Motor neuron (in vitro differentiated cells): ENCODE results near the gene AADAC. TPM values are rescaled to one million over a fixed set of nuclear protein-coding genes. Genes with fewer than 3 reads are reported as not detected.
A peak's percentile ranks its signal among the peaks of the same experiment; 100 is the strongest.
"Not testable (repeated sequence)": the region's sequence is repeated elsewhere in the genome, so short reads cannot be mapped to it uniquely, and the experiment has no call there.

Experiments
- ATAC-seq, 8 experiments: fragments of 200-7000 bp; cut with Tn5 transposase; replicated peaks in 6 of 8; 2 replicates each; pipeline ENCODE4 v1.8.0; 2021; ENCODE audit warnings: mild to moderate bottlenecking in 8 of 8, moderate library complexity in 8 of 8
- H3K27ac ChIP-seq, 2 donors: fragments of 250-450 bp; sonication (Bioruptor Pico); 2 replicates each; pipeline ENCODE4 v1.9.0; 2021; ENCODE audit warnings: antibody characterized with exemption in 2 of 2, mild to moderate bottlenecking in 2 of 2, moderate library complexity in 1 of 2
- H3K4me1 ChIP-seq, 2 donors: fragments of 250-450 bp; sonication (Bioruptor Pico); replicated peaks in 1 of 2; 2 replicates each; pipeline ENCODE4 v1.6.1; 2021; ENCODE audit warnings: antibody characterized with exemption in 2 of 2, mild to moderate bottlenecking in 2 of 2, moderate library complexity in 1 of 2
- H3K4me3 ChIP-seq, 5 donors: fragments of 250-450 bp; sonication (Bioruptor Pico); 2 replicates each; pipeline ENCODE4 v1.9.0; 2021; ENCODE audit warnings: antibody characterized with exemption in 5 of 5, mild to moderate bottlenecking in 5 of 5, moderate library complexity in 4 of 5
- WGBS, 10 experiments: fragments of 450-650 bp; shearing (Covaris generic); methylation state at CpG; one replicate each; pipeline ENCODE4 v1.0.0; 2022; 5-methylcytosine and 5-hydroxymethylcytosine counted together
- in situ Hi-C, 9 experiments: fragments of 400-800 bp; cut with MboI; loops; one replicate each; pipeline ENCODE4 v1.15.0; 2021; ENCODE audit warnings: low sequenced_read_pairs in 9 of 9, low pct_unique_long_range_greater_than_20kb in 2 of 9; ENCODE audit not compliant: unreplicated experiment in 9 of 9
- total RNA-seq, 8 experiments: library from RNA; unstranded; fragments of 300-600 nt; gene quantifications; 2 replicates each; pipeline versions ENCODE4 v1.2.3 to v1.2.4, GENCODE V29; 2022

Gene AADAC
- total RNA-seq, 8 experiments from 2014 or later = 0.29 TPM; not detected in 7

GRCh38 chr3:151867666-151868065 lies 53.8 kb downstream of the AADAC start:
- Histone ChIP-seq H3K27ac (no peak overlapping the region), H3K4me3 (no peak overlapping the region), H3K4me1 (peaks cover 0 to 18% of the 10 kb centered on the region in 2 donors)
- ATAC-seq = no peak
- in situ Hi-C loops = no loop called here
- 75 to 100% (median 100%) methylated on average over 1 of the region's 1 CpG; no CpG with 5 or more reads in 1 of the 10 experiments for WGBS, 10 experiments

GRCh38 chr3:151869181-151869580 lies 55.3 kb downstream of the AADAC start:
- Histone ChIP-seq H3K27ac (no peak overlapping the region), H3K4me3 (no peak overlapping the region), H3K4me1 (peaks cover 0 to 7% of the 10 kb centered on the region in 2 donors)
- no peak for ATAC-seq
- in situ Hi-C loops = no loop called here
- WGBS, 10 experiments = 0 to 47% (median 23%) methylated on average over 1 to 3 of the region's 3 CpGs

- no peak overlapping the region for H3K4me3 ChIP-seq
- 50 to 100% (median 78%) methylated on average over 2 to 8 of the region's 8 CpGs for WGBS, 10 experiments
- H3K4me1 ChIP-seq = no peaks in the 10 kb centered on the region
- in situ Hi-C loops = no loop called here
- ATAC-seq = no peak
- H3K27ac ChIP-seq = no peak overlapping the region
Measured at GRCh38 chr3:151871639-151872468, 57.9 kb downstream of the AADAC start.

- Histone ChIP-seq H3K4me3 (no peak within 1 kb of the TSS), H3K4me1 (no peaks in the 10 kb centered on the region), H3K27ac (no peak within 1 kb of the TSS)
- in situ Hi-C loops = no loop called here
- ATAC-seq = peak in 3 of 8 experiments; percentile 93 to 96 (median 95)
Measured at GRCh38 chr3:151873398-151873797, 59.5 kb downstream of the AADAC start, which contains the start of gene SUCNR1. SUCNR1 (plus strand) TSS chr3:151873643; CDS start chr3:151879893, 6,250 bp downstream.

GRCh38 chr3:151874079-151874478 lies 60.2 kb downstream of the AADAC start:
- WGBS, 10 experiments = 30 to 100% (median 96%) methylated on average over 1 to 4 of the region's 5 CpGs; no CpG with 5 or more reads in 5 of the 10 experiments
- H3K27ac ChIP-seq, ATAC-seq, in situ Hi-C loops, H3K4me1 ChIP-seq, H3K4me3 ChIP-seq: not testable (repeated sequence)

GRCh38 chr3:151875759-151876158 lies 61.8 kb downstream of the AADAC start:
- ATAC-seq = no peak
- Histone ChIP-seq H3K4me3 (no peak overlapping the region), H3K27ac (no peak overlapping the region), H3K4me1 (no peaks in the 10 kb centered on the region)
- in situ Hi-C loops = no loop called here
- 22 to 90% (median 76%) methylated on average over 1 to 3 of the region's 3 CpGs for WGBS, 10 experiments

GRCh38 chr3:151877269-151877668 lies 63.4 kb downstream of the AADAC start:
- Histone ChIP-seq H3K4me1 (no peaks in the 10 kb centered on the region), H3K4me3 (no peak overlapping the region), H3K27ac (no peak overlapping the region)
- in situ Hi-C loops = no loop called here
- ATAC-seq = no peak
- 74 to 100% (median 88%) methylated on average over 1 to 2 of the region's 2 CpGs; no CpG with 5 or more reads in 2 of the 10 experiments for WGBS, 10 experiments

Other genes with a start within 250 kb of the AADAC start
- gene AADACL2, start 80.2 kb upstream of the AADAC start, total RNA-seq = 10 to 100 TPM in 1 of 8 experiments, 1 to 10 TPM in 1, under 1 TPM in 4, not detected in 2; 0.04 to 30.5 (median 0.12) TPM
- 10 to 100 TPM in 2 of 8 experiments, 1 to 10 TPM in 1, under 1 TPM in 4, not detected in 1; 0.09 to 40.7 (median 0.24) TPM for gene SUCNR1, start 59.5 kb downstream of the AADAC start, total RNA-seq